IPS-20b (cell line): ENCODE results near the gene KPNB1.
A peak's percentile ranks its signal among the peaks of the same experiment; 100 is the strongest.

ENCODE experiments used
- H3K27ac ChIP-seq: one replicate; pipeline ENCODE4 v1.5.1; 2013; ENCODE audit warnings: low read length
- H3K27me3 ChIP-seq: 2 replicates; pipeline ENCODE4 v1.6.1; 2013; ENCODE audit warnings: mild to moderate bottlenecking, low read length, inconsistent platforms; ENCODE audit not compliant: insufficient read depth
- H3K36me3 ChIP-seq: 2 replicates; pipeline ENCODE4 v1.6.1; 2013; ENCODE audit warnings: low read depth, mild to moderate bottlenecking, inconsistent platforms, low read length, moderate library complexity; ENCODE audit not compliant: insufficient read depth
- H3K4me1 ChIP-seq: 2 replicates; pipeline ENCODE4 v1.6.1; 2013; ENCODE audit warnings: mild to moderate bottlenecking, control low read depth, inconsistent platforms, low read length, moderate library complexity; ENCODE audit not compliant: insufficient read depth
- H3K4me3 ChIP-seq: 2 replicates; pipeline ENCODE4 v1.5.1; 2013; ENCODE audit warnings: mild to moderate bottlenecking, low read length, inconsistent platforms
- H3K9ac ChIP-seq: 2 replicates; pipeline ENCODE4 v1.6.1; 2013; ENCODE audit warnings: low read depth, mild to moderate bottlenecking, inconsistent platforms, low read length, moderate library complexity
- H3K9me3 ChIP-seq: 2 replicates; pipeline ENCODE4 v1.6.1; 2013; ENCODE audit warnings: mild to moderate bottlenecking, low read depth, low read length, inconsistent platforms; ENCODE audit not compliant: insufficient read depth

Gene KPNB1

GRCh38 chr17:47732399-47733046 lies 82.8 kb downstream of the KPNB1 start:
- Histone ChIP-seq H3K36me3 (no peaks in the 10 kb centered on the region), H3K27me3 (peaks cover 80% of the 10 kb centered on the region), H3K9me3 (no peaks in the 10 kb centered on the region), H3K4me1 (peaks cover 3% of the 10 kb centered on the region; the same call in 1 of the 2 replicates), H3K27ac (no peak overlapping the region), H3K9ac (no peak overlapping the region), H3K4me3 (peak overlapping the region; percentile 70; the same call in 1 of the 2 replicates)

GRCh38 chr17:47733047-47733673 lies 83.4 kb downstream of the KPNB1 start, which contains the start of gene TBX21:
TBX21 (plus strand) TSS chr17:47733236; CDS start chr17:47733455, 219 bp downstream.
- H3K27me3 ChIP-seq, result peaks cover 80% of the 10 kb centered on the region
- peak within 1 kb of the TSS; percentile 70 for H3K4me3 ChIP-seq
- no peaks in the 10 kb centered on the region for H3K9me3 ChIP-seq
- peaks cover 3% of the 10 kb centered on the region; the same call in 1 of the 2 replicates for H3K4me1 ChIP-seq
- H3K36me3 ChIP-seq, result no peaks in the 10 kb centered on the region
- no peak within 1 kb of the TSS for H3K9ac ChIP-seq
- H3K27ac ChIP-seq, result no peak within 1 kb of the TSS

- H3K9me3 ChIP-seq, result no peaks in the 10 kb centered on the region
- H3K4me3 ChIP-seq, result peak overlapping the region; percentile 70
- H3K4me1 ChIP-seq, result peaks cover 3% of the 10 kb centered on the region; the same call in 1 of the 2 replicates
- H3K27ac ChIP-seq, result no peak overlapping the region
- H3K9ac ChIP-seq, result no peak overlapping the region
- H3K27me3 ChIP-seq, result peaks cover 81% of the 10 kb centered on the region
- H3K36me3 ChIP-seq, result no peaks in the 10 kb centered on the region
These were observed 84.1 kb downstream of the KPNB1 start for GRCh38 chr17:47733674-47734410.

- H3K9me3 ChIP-seq, result no peaks in the 10 kb centered on the region
- H3K27ac ChIP-seq, result no peak overlapping the region
- no peak overlapping the region for H3K4me3 ChIP-seq
- peaks cover 3% of the 10 kb centered on the region; the same call in 1 of the 2 replicates for H3K4me1 ChIP-seq
- H3K9ac ChIP-seq, result no peak overlapping the region
- peaks cover 76% of the 10 kb centered on the region for H3K27me3 ChIP-seq
- H3K36me3 ChIP-seq, result no peaks in the 10 kb centered on the region
These were observed 85.4 kb downstream of the KPNB1 start for GRCh38 chr17:47735139-47735464.
